ENCODE data around the gene DPP6. TPM values are rescaled to one million over a fixed set of nuclear protein-coding genes. Genes with fewer than 3 reads are reported as not detected.

DPP6 gene
- polyA plus RNA-seq, 2 of the 4 experiments (the other 2 are of a cell fraction) = not detected

DNA sequence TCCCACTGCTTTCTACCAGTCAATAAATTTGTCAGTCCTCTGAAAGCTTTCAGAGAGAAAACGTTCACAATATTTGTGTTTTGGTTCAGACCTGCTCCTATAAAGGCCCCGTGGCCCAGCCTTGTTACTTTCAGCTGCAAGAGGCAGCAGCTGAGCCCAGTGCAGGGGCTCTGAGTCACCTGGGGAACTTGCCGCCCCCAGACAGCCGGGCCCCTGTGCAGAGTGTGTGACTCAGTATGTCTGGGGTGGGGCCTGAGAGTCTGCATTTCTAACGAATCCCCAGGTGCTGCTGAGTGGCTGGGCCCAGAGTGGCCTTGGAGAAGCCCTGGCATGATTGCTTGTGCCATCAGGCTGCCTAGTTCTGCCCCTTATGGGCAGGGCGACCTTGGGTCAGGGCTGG lies 647.2 kb downstream of the DPP6 start:
- ATAC-seq (no peak), DNase-seq (ENCODE audit: low read depth in 1 of 2, low spot score in 1 of 2) (no peak), FAIRE-seq (no peak)
- Histone ChIP-seq H3K9me3 (no peaks in the 10 kb centered on the region), H3K4me1 (no peaks in the 10 kb centered on the region), H3K4me2 (no peak overlapping the region), H3K4me3 (no peak overlapping the region), H3K27ac (no peak overlapping the region)
- TF ChIP-seq MAZ (IDR thresholded peaks at IDR 0.05; ENCODE audit: borderline replicate concordance, low read depth, low read length) (no peak), RAD21 (conservative IDR thresholded peaks at IDR 0.05 in 1 of 2, IDR thresholded peaks at IDR 0.05 in 1 of 2) (no peak), EHF (CRISPR knock-in tag; IDR thresholded peaks at IDR 0.05) (no peak), BHLHE40 (IDR thresholded peaks at IDR 0.05; ENCODE audit: low read depth, low read length) (no peak), ZFP36 (IDR thresholded peaks at IDR 0.05; ENCODE audit: borderline replicate concordance, partially characterized antibody) (no peak), TP53 (CRISPR knock-in tag; IDR thresholded peaks at IDR 0.05) (no peak), ESRRA (IDR thresholded peaks at IDR 0.05; ENCODE audit: borderline replicate concordance, low read length) (no peak), NPAS2 (CRISPR knock-in tag; IDR thresholded peaks at IDR 0.05; ENCODE audit: borderline replicate concordance) (no peak), NR3C1 (IDR thresholded peaks at IDR 0.05) (no peak), FOSL2 (IDR thresholded peaks at IDR 0.05) (no peak), FOSL2 (CRISPR knock-in tag; IDR thresholded peaks at IDR 0.05) (no peak), POLR2AphosphoS2 (conservative IDR thresholded peaks at IDR 0.05; ENCODE audit: low read length) (no peak), CHD2 (IDR thresholded peaks at IDR 0.05; ENCODE audit: low read length, partially characterized antibody) (no peak), CBX2 (IDR thresholded peaks at IDR 0.05; ENCODE audit: borderline replicate concordance, low read depth) (no peak), PHF8 (IDR thresholded peaks at IDR 0.05; ENCODE audit: borderline replicate concordance, low read depth) (no peak), RNF2 (IDR thresholded peaks at IDR 0.05; ENCODE audit: borderline replicate concordance, low read depth) (no peak), ZNF302 (CRISPR knock-in tag; IDR thresholded peaks at IDR 0.05) (no peak)
- TF ChIP-seq, protein P1, sequence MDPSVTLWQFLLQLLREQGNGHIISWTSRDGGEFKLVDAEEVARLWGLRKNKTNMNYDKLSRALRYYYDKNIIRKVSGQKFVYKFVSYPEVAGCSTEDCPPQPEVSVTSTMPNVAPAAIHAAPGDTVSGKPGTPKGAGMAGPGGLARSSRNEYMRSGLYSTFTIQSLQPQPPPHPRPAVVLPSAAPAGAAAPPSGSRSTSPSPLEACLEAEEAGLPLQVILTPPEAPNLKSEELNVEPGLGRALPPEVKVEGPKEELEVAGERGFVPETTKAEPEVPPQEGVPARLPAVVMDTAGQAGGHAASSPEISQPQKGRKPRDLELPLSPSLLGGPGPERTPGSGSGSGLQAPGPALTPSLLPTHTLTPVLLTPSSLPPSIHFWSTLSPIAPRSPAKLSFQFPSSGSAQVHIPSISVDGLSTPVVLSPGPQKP (IDR thresholded peaks at IDR 0.05; ENCODE audit: low read depth, low read length) = no peak
- TF ChIP-seq, protein P2, sequence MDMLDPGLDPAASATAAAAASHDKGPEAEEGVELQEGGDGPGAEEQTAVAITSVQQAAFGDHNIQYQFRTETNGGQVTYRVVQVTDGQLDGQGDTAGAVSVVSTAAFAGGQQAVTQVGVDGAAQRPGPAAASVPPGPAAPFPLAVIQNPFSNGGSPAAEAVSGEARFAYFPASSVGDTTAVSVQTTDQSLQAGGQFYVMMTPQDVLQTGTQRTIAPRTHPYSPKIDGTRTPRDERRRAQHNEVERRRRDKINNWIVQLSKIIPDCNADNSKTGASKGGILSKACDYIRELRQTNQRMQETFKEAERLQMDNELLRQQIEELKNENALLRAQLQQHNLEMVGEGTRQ (IDR thresholded peaks at IDR 0.05) = no peak
- TF ChIP-seq, protein P3, sequence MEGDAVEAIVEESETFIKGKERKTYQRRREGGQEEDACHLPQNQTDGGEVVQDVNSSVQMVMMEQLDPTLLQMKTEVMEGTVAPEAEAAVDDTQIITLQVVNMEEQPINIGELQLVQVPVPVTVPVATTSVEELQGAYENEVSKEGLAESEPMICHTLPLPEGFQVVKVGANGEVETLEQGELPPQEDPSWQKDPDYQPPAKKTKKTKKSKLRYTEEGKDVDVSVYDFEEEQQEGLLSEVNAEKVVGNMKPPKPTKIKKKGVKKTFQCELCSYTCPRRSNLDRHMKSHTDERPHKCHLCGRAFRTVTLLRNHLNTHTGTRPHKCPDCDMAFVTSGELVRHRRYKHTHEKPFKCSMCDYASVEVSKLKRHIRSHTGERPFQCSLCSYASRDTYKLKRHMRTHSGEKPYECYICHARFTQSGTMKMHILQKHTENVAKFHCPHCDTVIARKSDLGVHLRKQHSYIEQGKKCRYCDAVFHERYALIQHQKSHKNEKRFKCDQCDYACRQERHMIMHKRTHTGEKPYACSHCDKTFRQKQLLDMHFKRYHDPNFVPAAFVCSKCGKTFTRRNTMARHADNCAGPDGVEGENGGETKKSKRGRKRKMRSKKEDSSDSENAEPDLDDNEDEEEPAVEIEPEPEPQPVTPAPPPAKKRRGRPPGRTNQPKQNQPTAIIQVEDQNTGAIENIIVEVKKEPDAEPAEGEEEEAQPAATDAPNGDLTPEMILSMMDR (IDR thresholded peaks at IDR 0.05) = no peak
- WGBS (ENCODE audit: missing lambda C conversion rate) = 0% methylated on average over 6 of the region's 6 CpGs
- POLR2A ChIA-PET = no interaction called here
- CTCF ChIA-PET = no interaction called here

DNA sequence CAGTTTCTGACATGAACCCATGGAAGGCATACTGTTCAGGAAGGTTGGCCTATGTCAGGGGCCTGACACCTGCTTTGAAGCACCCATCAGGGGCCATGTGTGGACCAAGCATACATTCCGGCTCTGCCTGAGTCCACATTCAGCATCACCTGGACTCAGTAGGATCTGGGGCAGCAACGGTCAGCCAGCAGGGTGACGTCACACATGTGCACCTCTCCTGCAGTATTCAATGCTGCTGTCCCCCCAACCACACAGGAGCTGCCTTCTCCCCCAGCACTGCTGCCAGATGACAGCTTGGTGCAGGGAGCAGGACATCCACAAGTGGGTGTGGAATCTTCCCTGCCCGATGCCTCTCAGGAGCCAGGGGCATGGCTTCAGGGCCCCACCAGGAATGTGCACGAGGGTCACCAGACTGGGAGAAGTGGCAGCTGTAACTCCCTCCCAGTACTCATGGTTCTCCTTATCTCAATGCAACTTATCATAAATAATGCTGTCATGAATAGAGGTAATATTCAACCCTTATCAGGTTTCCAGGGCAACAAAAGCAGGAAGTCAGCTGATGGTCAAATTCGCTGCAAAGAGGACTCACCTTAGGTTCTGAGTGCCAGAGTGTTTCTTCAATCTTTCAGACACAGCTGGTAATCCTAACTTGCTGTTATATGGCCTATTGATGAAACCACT lies 657.8 kb downstream of the DPP6 start:
- FAIRE-seq = no peak

More for the DNA sequence above, 657.8 kb downstream of the DPP6 start:
- WGBS (ENCODE audit: missing lambda C conversion rate) = 0% methylated on average over 2 of the region's 6 CpGs
- POLR2A ChIA-PET = no interaction called here
- no peak for TF ChIP-seq SMC3 (IDR thresholded peaks at IDR 0.05)
- TF ChIP-seq CHD2 (IDR thresholded peaks at IDR 0.05; ENCODE audit: low read length, partially characterized antibody) = no peak
- TF ChIP-seq RARB (CRISPR knock-in tag; IDR thresholded peaks at IDR 0.05) = no peak
- TF ChIP-seq HOXB5 (CRISPR knock-in tag; IDR thresholded peaks at IDR 0.05) = no peak
- TF ChIP-seq, protein P4, sequence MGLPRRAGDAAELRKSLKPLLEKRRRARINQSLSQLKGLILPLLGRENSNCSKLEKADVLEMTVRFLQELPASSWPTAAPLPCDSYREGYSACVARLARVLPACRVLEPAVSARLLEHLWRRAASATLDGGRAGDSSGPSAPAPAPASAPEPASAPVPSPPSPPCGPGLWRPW (IDR thresholded peaks at IDR 0.05) = no peak
- TF ChIP-seq NPAS2 (CRISPR knock-in tag; IDR thresholded peaks at IDR 0.05; ENCODE audit: borderline replicate concordance) = no peak
- no peak for TF ChIP-seq CEBPB (IDR thresholded peaks at IDR 0.05)
- no peaks in the 10 kb centered on the region for H3K4me1 ChIP-seq
- no peak for ATAC-seq
- H3K9me3 ChIP-seq = no peaks in the 10 kb centered on the region
- no peak overlapping the region for H3K27ac ChIP-seq
- CTCF ChIA-PET = no interaction called here
- H3K4me3 ChIP-seq = no peak overlapping the region
- no peak for DNase-seq (ENCODE audit: low read depth in 1 of 2, low spot score in 1 of 2)
- no peak overlapping the region for H3K4me2 ChIP-seq
